Right lung (tissue), 5 donors: Measurements from ENCODE around the gene BUB1B. TPM values are rescaled to one million over a fixed set of nuclear protein-coding genes. Genes with fewer than 3 reads are reported as not detected.

Experiments used
- DNase-seq, 2 donors: peaks; one replicate each; pipeline ENCODE4 v3.0.0-alpha.2; 2013
- polyA plus RNA-seq, 5 donors: library from polyadenylated mRNA; unstranded; fragments of 120-200 nt; gene quantifications; one replicate each; pipeline versions ENCODE4 v1.2.1 to v1.2.3, GENCODE V29; 2013; ENCODE audit warnings: inconsistent platforms in 1 of 5, low replicate concordance in 1 of 5; ENCODE audit not compliant: insufficient read length in 5 of 5, insufficient read depth in 1 of 5

The BUB1B gene
- polyA plus RNA-seq, 5 donors, result 19.0 to 58.1 (median 38.9) TPM

DNA sequence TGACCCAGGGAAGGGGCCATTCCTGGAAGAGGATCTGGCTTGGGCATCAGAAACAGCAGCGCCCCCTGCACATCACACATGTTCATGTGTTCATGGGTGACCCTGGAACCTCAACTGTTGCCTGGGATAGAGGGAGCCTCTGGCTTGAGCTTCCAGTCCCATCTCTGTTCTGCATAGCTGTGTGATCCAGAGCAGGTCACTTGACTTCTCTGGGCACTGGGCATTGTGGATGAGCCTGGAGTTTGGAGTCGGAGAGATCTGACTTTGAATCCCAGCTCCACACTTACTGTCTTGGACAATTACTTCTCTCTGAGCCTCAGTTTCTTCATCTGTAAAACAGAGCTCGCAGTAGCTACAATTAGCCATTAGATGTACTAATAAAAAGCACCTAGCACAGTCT is 93.6 kb downstream of the BUB1B start:
- no peak for DNase-seq

DNA sequence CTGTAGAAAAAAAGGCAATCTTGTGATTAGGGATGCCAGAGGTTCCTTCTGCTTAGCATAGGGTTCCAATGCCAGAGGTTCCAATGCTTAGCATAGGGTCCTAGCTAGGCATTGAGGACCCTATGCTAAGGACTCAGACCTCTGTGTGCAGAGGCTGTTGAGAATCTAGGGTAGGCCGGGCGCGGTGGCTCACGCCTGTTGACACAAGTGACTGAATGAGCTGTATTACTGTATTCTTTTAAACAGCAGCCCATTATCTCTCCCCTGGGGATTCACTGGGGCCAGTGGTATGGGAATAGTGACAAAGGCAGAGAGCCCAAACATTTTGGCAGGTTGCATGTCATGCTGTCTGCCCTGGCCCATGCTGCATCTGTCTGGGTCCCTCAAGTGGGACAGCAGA is 94.2 kb downstream of the BUB1B start:
- no peak for DNase-seq

DNA sequence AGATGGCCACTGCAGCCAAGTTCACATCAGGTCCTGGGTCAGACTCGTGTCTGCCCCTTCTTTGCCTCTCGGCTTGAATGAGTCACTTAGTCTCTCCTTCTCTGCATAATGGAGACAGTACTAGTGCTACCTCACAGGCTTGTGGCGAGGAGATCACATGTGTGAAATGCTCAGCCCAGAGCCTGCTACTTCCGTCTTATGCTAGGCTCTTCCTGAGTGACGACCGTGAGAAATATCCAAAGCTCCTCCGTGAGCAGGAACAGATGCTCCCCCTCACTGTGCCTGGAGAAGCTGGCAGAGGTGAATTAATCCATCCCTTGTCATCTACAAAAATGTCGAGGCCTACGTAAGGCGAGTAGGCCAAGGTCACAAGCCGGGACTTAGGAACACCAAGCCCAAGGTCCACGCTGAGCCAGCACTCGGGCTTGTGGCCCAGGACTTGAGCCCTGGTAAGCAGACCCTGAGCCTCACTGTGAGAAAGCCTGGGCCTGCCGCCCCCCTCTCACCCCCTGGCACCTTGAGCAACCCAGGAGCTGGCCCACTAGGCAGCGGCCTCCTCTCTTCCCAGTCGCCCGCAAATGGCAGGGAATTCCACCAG is 95.9 kb downstream of the BUB1B start:
- DNase-seq, result no peak

DNA sequence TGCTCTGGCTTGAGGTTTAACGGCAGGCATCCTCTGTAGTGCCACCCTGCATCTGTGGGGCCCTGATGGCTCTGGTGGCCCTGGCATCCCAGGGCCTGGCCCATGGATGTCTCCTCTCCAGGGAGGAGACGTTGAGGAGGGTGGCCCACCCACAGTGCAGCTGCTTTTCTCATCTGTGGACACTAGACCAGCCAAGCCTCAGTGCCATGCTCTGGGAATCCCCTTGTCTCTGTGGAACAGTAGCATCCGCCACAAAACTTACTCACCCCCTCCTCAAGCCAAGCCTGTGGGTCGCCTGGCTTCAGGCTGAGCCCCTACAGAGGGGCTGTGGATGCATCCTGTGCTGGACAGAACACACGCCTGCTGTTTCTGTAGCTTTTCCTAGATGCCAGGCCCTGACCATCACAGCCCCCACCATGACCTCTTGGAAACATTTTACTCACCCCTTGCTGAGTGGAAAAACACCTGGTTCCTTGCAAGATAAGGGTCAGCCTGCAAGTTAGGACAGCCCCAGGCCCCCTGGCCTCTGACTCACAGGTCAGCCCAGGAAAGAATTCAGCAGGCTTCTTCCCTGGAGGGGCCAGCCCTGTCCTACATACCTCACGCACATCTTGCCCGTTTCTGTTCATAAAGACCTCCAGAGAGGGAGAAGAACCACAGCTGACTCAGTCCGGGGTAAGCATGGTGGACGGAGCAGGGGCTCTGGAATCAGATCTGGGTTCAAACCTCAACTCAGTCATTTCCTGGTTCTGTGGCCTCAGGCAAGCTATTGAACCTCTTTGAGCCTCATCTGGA is 97.0 kb downstream of the BUB1B start:
- DNase-seq, result no peak

DNA sequence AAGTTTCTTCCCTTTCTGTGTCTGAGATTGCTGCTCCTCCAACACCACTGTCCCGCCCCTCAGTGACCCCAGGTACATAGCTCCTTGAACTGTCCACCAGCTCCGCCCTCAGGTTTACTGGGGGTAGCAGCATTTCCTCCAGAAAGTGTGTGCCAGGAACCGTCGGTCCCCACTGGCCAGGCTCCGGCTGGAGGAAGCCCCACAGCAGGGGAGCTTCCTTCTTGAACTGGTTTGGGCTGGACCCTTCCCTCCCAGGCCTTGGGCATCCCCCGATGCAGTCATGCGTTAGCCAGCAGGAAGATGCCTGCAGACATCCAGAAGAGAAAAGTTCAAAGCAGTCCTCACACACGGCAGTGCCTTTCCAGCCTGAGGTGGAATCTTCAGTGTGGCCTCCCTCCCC is 97.7 kb downstream of the BUB1B start:
- DNase-seq, result no peak

DNA sequence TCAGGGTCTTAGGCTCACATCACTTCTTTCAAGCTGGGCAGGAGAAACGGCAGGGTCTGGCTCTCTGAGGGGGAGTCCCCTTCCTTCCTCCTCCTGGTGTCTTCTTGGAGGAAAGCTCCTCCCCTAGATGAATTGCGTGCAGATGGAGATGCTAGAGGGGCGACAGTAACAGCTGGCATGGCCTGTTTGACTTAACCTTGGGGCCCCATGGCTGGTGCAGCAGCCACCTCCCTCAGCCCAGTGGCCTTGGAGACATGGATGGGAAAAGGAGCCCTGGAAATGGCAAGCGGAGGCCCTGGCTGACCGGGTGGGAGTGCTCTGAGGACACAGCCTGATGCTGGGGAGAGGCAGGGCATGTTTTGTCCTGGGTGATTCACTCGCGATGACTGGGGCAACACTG is 98.2 kb downstream of the BUB1B start:
- no peak for DNase-seq

DNA sequence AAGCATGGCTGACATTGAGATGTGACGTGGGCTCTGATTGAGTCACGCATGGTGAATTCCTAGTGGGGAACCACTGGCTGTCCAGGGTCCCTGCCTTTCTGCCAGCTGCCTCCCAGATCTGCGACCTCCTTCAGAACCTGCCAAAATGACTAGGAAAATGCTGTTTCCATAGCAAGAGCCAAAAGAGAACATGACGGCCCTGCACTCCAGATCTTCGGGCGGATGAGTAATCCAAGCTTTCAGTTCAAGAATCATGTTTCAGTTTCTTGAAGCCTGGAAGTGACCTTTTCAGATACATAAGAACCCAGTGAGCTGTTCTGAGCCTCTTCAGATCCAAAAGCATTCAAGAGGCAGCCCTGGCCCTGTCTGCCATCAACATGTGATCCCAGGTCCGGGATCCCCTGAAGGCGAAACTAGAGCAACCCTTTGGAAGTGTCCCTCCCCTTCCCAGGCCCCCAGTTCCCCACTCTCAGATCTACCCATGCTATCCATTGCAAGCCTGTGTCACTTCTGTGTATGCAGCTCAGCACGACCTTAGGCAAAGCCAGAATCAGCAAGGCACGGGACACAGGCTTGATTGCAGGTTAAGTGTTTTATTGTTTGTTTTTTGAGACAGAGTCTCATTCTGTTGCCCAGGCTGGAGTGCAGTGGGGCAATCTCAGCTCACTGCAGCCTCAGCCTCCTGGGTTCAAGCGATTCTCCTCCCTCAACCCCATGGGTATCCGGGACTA is 102.3 kb downstream of the BUB1B start:
- DNase-seq, result no peak

DNA sequence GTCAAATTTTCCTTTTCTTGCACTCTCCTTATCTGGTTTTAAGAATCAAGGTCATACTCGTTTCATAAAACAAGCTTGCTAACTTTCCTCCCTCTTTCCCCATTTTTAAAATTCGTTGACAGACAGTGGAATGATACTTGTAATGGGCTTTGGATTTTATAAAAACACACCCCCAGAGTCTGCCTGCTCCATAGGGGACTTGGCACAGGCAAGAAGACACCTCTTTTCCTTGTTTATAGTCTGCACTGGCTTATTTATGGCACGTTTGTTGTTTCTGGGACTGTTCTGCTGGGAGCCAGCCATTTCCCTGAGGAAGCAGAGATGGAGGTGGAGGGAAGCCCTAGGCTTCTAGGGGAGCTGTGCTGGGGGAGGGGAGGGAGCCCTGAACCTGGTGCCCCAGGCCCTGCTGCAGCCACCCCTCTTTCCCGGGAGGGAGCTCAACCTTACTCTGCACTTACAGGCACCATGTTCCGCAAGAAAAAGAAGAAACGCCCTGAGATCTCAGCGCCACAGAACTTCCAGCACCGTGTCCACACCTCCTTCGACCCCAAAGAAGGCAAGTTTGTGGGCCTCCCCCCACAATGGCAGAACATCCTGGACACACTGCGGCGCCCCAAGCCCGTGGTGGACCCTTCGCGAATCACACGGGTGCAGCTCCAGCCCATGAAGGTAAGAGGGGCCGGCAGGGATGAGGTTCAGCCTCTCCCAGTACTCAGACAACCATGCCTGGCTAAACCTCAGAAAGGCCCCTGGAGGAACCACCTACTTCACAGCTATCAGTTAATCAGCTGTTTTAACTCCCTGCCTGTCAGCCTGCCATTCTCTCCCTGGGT is 103.7 kb downstream of the BUB1B start:
- DNase-seq, result no peak

DNA sequence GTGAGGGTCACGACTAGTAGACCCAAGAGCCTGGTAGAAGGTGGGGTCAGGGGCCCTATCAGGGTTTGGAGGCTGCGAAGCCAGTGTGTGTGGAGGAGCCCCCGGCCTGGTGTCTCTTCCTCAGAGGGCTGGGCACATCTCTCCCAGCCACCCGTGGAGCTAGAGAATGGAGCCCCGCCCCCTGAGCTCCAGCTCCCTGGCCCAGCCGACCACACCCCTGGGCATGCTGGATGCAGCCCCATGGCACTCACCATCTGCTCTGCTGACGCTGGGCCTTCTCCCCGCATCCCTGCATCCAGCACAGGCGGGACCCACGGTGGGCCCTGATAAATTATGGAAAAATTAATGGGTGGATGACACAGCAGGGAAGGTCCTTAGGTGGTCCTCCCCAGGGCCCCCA is 104.5 kb downstream of the BUB1B start:
- DNase-seq, result no peak

DNA sequence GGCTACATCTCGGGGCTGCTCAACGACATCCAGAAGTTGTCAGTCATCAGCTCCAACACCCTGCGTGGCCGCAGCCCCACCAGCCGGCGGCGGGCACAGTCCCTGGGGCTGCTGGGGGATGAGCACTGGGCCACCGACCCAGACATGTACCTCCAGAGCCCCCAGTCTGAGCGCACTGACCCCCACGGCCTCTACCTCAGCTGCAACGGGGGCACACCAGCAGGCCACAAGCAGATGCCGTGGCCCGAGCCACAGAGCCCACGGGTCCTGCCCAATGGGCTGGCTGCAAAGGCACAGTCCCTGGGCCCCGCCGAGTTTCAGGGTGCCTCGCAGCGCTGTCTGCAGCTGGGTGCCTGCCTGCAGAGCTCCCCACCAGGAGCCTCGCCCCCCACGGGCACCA is 105.0 kb downstream of the BUB1B start:
- no peak for DNase-seq

DNA sequence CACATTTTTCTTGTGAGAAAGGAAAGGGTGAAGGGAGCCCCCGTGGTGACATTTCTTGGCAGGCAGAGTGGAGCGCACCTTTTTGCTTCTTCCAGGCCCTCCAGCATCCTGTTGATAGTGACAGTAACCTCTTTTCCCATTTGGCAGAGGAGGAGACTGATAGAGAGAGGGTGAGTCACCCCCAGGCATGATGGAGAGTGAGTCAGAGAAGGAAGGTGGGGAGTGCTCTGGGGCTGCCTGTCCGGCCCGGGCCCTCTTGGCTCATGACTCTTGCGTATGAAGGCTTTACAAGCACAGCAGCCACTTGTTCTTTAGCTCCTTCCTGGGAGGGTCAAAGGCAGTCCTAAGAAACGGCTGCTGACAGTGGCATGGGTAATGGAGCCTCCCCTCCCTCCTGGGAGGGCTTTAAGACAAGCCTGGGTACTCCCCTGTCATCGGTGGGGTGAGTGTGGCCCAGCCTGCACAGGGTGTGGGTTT is 106.0 kb downstream of the BUB1B start:
- DNase-seq, result no peak

DNA sequence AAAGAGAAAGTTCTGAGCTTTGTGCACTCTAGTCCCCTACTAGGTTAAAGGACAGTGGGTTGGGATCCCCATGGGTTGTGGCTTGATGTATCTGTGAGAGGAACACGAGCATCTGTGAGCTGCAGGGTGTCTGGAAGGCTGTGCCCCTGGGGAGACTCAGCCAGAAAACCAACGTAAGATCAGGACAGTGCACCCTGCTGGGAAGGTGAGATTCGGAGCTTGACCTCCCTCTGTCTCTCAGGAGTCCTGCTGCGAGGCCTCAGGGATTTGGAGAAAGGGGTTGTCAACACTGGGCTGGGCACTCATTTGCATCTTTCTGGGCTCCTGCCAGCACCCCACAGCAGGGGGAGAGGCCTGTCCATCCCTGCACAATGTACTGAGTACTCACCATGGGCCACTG is 106.8 kb downstream of the BUB1B start:
- no peak for DNase-seq

DNA sequence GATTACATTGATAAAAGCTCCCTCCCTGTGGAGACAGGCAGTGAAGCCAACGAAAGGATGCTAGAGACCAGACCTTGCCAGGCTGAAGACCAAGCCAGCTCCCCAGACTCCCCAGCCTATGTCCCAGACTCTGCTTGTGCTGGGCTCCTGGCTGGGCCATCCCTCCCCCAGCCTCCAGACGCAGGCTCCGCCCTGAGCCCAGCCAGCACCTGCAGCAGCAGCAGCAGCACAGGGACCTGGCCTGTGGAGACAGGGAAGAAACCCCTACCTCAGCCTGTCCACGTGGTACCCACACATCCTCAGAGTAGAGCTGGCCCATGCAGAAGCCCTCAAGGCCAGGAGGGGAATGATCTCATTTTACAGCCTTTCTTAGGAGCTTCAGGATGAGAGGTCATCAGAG is 108.7 kb downstream of the BUB1B start:
- DNase-seq, result no peak

DNA sequence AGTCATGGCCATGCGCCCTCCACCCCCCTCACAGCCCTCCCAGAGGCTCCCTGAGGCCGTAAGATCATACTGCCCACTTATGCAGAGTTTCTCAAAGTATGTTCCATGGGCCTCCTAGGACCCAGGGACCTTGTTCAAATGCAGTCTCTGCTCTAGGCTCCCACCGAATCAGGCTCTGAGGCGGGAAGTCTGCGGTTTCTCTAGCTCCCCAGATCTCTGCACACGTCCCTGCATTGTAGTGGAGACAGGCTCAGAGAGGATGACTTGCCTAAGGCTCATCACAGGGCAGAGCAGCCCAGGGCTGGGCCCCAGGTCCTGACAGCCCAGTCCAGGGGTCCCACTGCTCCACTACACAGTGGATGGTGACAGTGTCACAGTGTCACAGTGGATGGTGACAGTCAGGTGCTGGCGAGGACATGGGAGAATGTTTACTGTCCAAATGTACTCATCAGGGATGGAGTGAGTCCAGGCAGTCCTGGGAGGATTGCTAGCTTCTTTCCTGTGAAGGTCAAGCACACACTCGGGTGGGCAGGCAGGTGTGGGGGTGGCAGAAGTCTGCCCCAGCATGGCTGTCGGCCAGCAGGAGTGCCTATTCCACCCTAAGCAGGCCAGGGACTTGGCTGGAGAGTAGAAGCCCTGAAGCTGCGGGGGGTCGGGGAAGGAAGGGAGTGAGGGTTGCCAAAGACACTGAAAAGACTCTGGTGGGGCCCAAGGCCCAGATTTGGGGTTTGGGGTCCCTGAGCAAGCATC is 109.6 kb downstream of the BUB1B start:
- no peak for DNase-seq

Other genes starting within 250 kb of the BUB1B start
- gene GPR176, start 240.8 kb upstream of the BUB1B start, polyA plus RNA-seq, result 1 to 10 TPM; 3.0 to 4.3 (median 3.4) TPM
- gene EIF2AK4, start 227.0 kb upstream of the BUB1B start, polyA plus RNA-seq, result 10 to 100 TPM; 51.7 to 74.6 (median 59.1) TPM
- 100 to 1,000 TPM; 506 to 659 (median 563) TPM for gene SRP14, start 121.9 kb upstream of the BUB1B start, polyA plus RNA-seq
- gene BMF, start 52.2 kb upstream of the BUB1B start, polyA plus RNA-seq, result 10 to 100 TPM; 43.9 to 55.6 (median 44.3) TPM
- 1 to 10 TPM; 4.8 to 8.8 (median 6.0) TPM for gene PAK6, start 78.0 kb downstream of the BUB1B start, polyA plus RNA-seq
- gene ANKRD63, start 122.0 kb downstream of the BUB1B start, polyA plus RNA-seq, result not detected
- gene PLCB2, start 146.9 kb downstream of the BUB1B start, polyA plus RNA-seq, result 10 to 100 TPM; 10.1 to 20.7 (median 16.4) TPM
- 10 to 100 TPM; 20.8 to 26.1 (median 22.0) TPM for gene INAFM2, start 162.6 kb downstream of the BUB1B start, polyA plus RNA-seq
- gene CCDC9B, start 179.9 kb downstream of the BUB1B start, polyA plus RNA-seq, result 1 to 10 TPM; 5.1 to 9.7 (median 6.2) TPM
- 1 to 10 TPM in 1 of 5 donors, not detected in 4; 1.8 TPM for gene PHGR1, start 190.0 kb downstream of the BUB1B start, polyA plus RNA-seq
- gene DISP2, start 197.2 kb downstream of the BUB1B start, polyA plus RNA-seq, result 1 to 10 TPM; 1.1 to 3.3 (median 1.4) TPM
- gene KNSTRN, start 221.7 kb downstream of the BUB1B start, polyA plus RNA-seq, result 10 to 100 TPM; 22.7 to 48.8 (median 33.0) TPM
- 100 to 1,000 TPM in 3 of 5 donors, 10 to 100 TPM in 2; 87.7 to 120 (median 113) TPM for gene IVD, start 244.7 kb downstream of the BUB1B start, polyA plus RNA-seq